H1 (cell line): ENCODE results near the gene CEP97. TPM values are rescaled to one million over a fixed set of nuclear protein-coding genes. Genes with fewer than 3 reads are reported as not detected.

ENCODE experiments used
- CTCF ChIA-PET: fragments of 300-600 bp; sonication (Branson Sonifier 250); formaldehyde crosslinking; loops from one replicate; lab custom pipeline; 2021; ENCODE audit not compliant: partially characterized antibody; lab: Charles Lee
- POLR2A ChIA-PET: fragments of 300-600 bp; sonication (Branson Sonifier 250); formaldehyde crosslinking; loops from one replicate; lab custom pipeline; 2021; ENCODE audit warnings: inconsistent platforms; ENCODE audit not compliant: partially characterized antibody; lab: Charles Lee
- DNase-seq, 2 experiments: peaks; one replicate each; pipeline versions ENCODE4 v3.0.0 to v3.0.0-alpha.2; 2010 to 2022; ENCODE audit warnings: low spot score in 2 of 2, low read depth in 1 of 2, mixed read lengths in 1 of 2
- FAIRE-seq: peaks from 2 replicates; lab custom pipeline; 2011; peaks lifted over from hg19 to GRCh38; lab: Jason Lieb, UNC
- H2AFZ ChIP-seq: 2 replicates; pipeline ENCODE4 v1.8.1; 2012; ENCODE audit warnings: low read length, inconsistent platforms
- H2AK5ac ChIP-seq: 2 replicates; pipeline ENCODE4 v1.6.1; 2013; ENCODE audit warnings: low read depth, low read length
- H2BK120ac ChIP-seq: replicated peaks from 2 replicates; pipeline ENCODE3; 2013; ENCODE audit warnings: low read depth, low read length, inconsistent platforms
- H2BK12ac ChIP-seq: 2 replicates; pipeline ENCODE4 v1.6.1; 2013; ENCODE audit warnings: low read depth, low read length
- H2BK15ac ChIP-seq: 2 replicates; pipeline ENCODE4 v1.6.1; 2013; ENCODE audit warnings: low read length
- H2BK20ac ChIP-seq: 2 replicates; pipeline ENCODE4 v1.6.1; 2013; ENCODE audit warnings: low read length
- H2BK5ac ChIP-seq: 2 replicates; pipeline ENCODE4 v1.6.1; 2013; ENCODE audit warnings: low read depth, low read length
- H3K14ac ChIP-seq: 2 replicates; pipeline ENCODE4 v1.6.1; 2013; ENCODE audit warnings: inconsistent platforms; ENCODE audit not compliant: insufficient read length
- H3K18ac ChIP-seq: 2 replicates; pipeline ENCODE4 v1.6.1; 2013; ENCODE audit warnings: low read length; ENCODE audit errors: extremely low read depth
- H3K23ac ChIP-seq: 2 replicates; pipeline ENCODE4 v1.6.1; 2013; ENCODE audit warnings: inconsistent platforms; ENCODE audit not compliant: insufficient read length
- H3K23me2 ChIP-seq: 2 replicates; pipeline ENCODE4 v1.6.1; 2013; ENCODE audit warnings: low read depth, low read length
- H3K27ac ChIP-seq: 2 replicates; pipeline ENCODE4 v1.6.1; 2011; ENCODE audit warnings: low read depth, low read length, inconsistent platforms
- H3K27me3 ChIP-seq, 4 experiments: replicated peaks in 1 of 4; 1 replicate in 1 of 4; 2 replicates in 3 of 4; pipeline versions ENCODE4 v1.6.1 to v1.8.1; 2011 to 2013; ENCODE audit warnings: low read length in 3 of 4, mild to moderate bottlenecking in 3 of 4, inconsistent platforms in 2 of 4, mixed read lengths in 2 of 4, moderate library complexity in 1 of 4; ENCODE audit not compliant: control insufficient read depth in 3 of 4, insufficient read depth in 3 of 4; ENCODE audit errors: extremely low read depth in 1 of 4
- H3K36me3 ChIP-seq, 4 experiments: 2 replicates each; pipeline versions ENCODE4 v1.6.1 to v1.8.1; 2011 to 2013; ENCODE audit warnings: mild to moderate bottlenecking in 4 of 4, low read length in 3 of 4, moderate library complexity in 2 of 4, control low read depth in 1 of 4, inconsistent platforms in 1 of 4; ENCODE audit not compliant: insufficient read depth in 4 of 4, control insufficient read depth in 2 of 4
- H3K4ac ChIP-seq: replicated peaks from 2 replicates; pipeline ENCODE3; 2013; ENCODE audit warnings: low read length, low read depth, mixed read lengths, inconsistent platforms; ENCODE audit not compliant: insufficient read length
- H3K4me1 ChIP-seq, 4 experiments: replicated peaks in 1 of 4; 1 replicate in 1 of 4; 2 replicates in 3 of 4; pipeline versions ENCODE4 v1.6.1 to v1.8.1; 2011 to 2013; ENCODE audit warnings: low read length in 3 of 4, inconsistent platforms in 2 of 4, mixed read lengths in 1 of 4; ENCODE audit not compliant: insufficient read depth in 4 of 4, control insufficient read depth in 3 of 4
- H3K4me2 ChIP-seq, 2 experiments: 2 replicates each; pipeline versions ENCODE4 v1.6.1 to v1.8.1; 2011 to 2013; ENCODE audit warnings: low read depth in 2 of 2, low read length in 2 of 2, control low read depth in 1 of 2, inconsistent platforms in 1 of 2, mild to moderate bottlenecking in 1 of 2; ENCODE audit not compliant: insufficient read depth in 1 of 2
- H3K4me3 ChIP-seq, 4 experiments: fragments of 200-600, 300-600 bp in 1 of 4; sonication (generic), shearing (Covaris generic), sonication (Bioruptor Twin) in 1 of 4; 2 replicates each; pipeline versions ENCODE4 v1.5.1 to v1.8.1; 2011 to 2016; ENCODE audit warnings: low read length in 4 of 4, low read depth in 3 of 4, control low read depth in 2 of 4, inconsistent platforms in 2 of 4, mild to moderate bottlenecking in 2 of 4, mixed read lengths in 1 of 4, moderate library complexity in 1 of 4; ENCODE audit not compliant: insufficient read depth in 2 of 4; ENCODE audit errors: extremely low read depth in 1 of 4
- H3K56ac ChIP-seq: replicated peaks from 2 replicates; pipeline ENCODE3; 2013; ENCODE audit warnings: low read depth, mild to moderate bottlenecking, mixed read lengths, low read length, inconsistent platforms; ENCODE audit not compliant: insufficient read length
- H3K79me1 ChIP-seq: 2 replicates; pipeline ENCODE4 v1.6.1; 2013; ENCODE audit warnings: low read depth, low read length, control low read depth
- H3K79me2 ChIP-seq, 2 experiments: 2 replicates each; pipeline versions ENCODE4 v1.6.1 to v1.8.1; 2012 to 2013; ENCODE audit warnings: low read length in 2 of 2, mild to moderate bottlenecking in 2 of 2, inconsistent platforms in 1 of 2; ENCODE audit not compliant: insufficient read depth in 2 of 2, control insufficient read depth in 1 of 2
- H3K9ac ChIP-seq, 4 experiments: replicated peaks in 1 of 4; 1 replicate in 1 of 4; 2 replicates in 3 of 4; pipeline versions ENCODE4 v1.6.1 to v1.8.1; 2011 to 2013; ENCODE audit warnings: low read depth in 3 of 4, low read length in 3 of 4, control low read depth in 2 of 4, mild to moderate bottlenecking in 2 of 4, moderate library complexity in 2 of 4, inconsistent platforms in 1 of 4; ENCODE audit errors: extremely low read depth in 1 of 4
- H3K9me3 ChIP-seq, 2 experiments: 2 replicates each; pipeline versions ENCODE4 v1.6.1 to v1.8.1; 2012 to 2013; ENCODE audit warnings: mild to moderate bottlenecking in 2 of 2, moderate library complexity in 2 of 2, control low read depth in 1 of 2, inconsistent platforms in 1 of 2, low read depth in 1 of 2, low read length in 1 of 2, mixed read lengths in 1 of 2; ENCODE audit not compliant: insufficient read depth in 2 of 2
- H4K20me1 ChIP-seq, 2 experiments: replicated peaks in 1 of 2; 2 replicates each; pipeline versions ENCODE3 to v1.8.1; 2011 to 2013; ENCODE audit warnings: inconsistent platforms in 2 of 2, low read length in 2 of 2, mild to moderate bottlenecking in 1 of 2; ENCODE audit not compliant: insufficient read depth in 2 of 2, control insufficient read depth in 1 of 2
- H4K5ac ChIP-seq: 2 replicates; pipeline ENCODE4 v1.6.1; 2013; ENCODE audit warnings: low read length, low read depth, mixed read lengths, inconsistent platforms; ENCODE audit not compliant: insufficient read length
- H4K8ac ChIP-seq: 2 replicates; pipeline ENCODE4 v1.8.0; 2013; ENCODE audit warnings: mild to moderate bottlenecking, moderate library complexity, low read length, inconsistent platforms; ENCODE audit not compliant: insufficient read depth; ENCODE audit errors: extremely low read depth
- H4K91ac ChIP-seq: replicated peaks from 2 replicates; pipeline ENCODE3; 2013; ENCODE audit warnings: low read length, mixed read lengths, inconsistent platforms; ENCODE audit not compliant: insufficient read length
- CBX5 ChIP-seq: fragments of 300-800, 300-1000 bp; sonication (generic); IDR thresholded peaks from 2 replicates; pipeline ENCODE4 v1.7.1; 2016; ENCODE audit warnings: antibody characterized with exemption, low read length, low read depth
- CHD1 ChIP-seq: IDR thresholded peaks from 2 replicates; pipeline ENCODE4 v1.6.1; 2012; ENCODE audit warnings: low read depth, low read length, improper control_type of control experiment
- EGR1 ChIP-seq: IDR thresholded peaks from 2 replicates; pipeline ENCODE4 v1.6.1; 2011; ENCODE audit warnings: low read depth, low read length, borderline replicate concordance
- KDM1A ChIP-seq: fragments of 200-600, 300-600 bp; sonication (generic); IDR thresholded peaks from 2 replicates; pipeline ENCODE4 v1.7.1; 2016; ENCODE audit warnings: mild to moderate bottlenecking, low read length, borderline replicate concordance
- NRF1 ChIP-seq: IDR thresholded peaks from 2 replicates; pipeline ENCODE4 v1.6.1; 2011; ENCODE audit warnings: mild to moderate bottlenecking, low read depth, low read length, improper control_type of control experiment
- RAD21 ChIP-seq, 2 experiments: IDR thresholded peaks in 1 of 2; conservative IDR thresholded peaks in 1 of 2; 2 replicates each; pipeline ENCODE4 v1.6.1; 2011; ENCODE audit warnings: low read depth in 2 of 2, low read length in 2 of 2, improper control_type of control experiment in 1 of 2, inconsistent platforms in 1 of 2, mild to moderate bottlenecking in 1 of 2, moderate library complexity in 1 of 2
- RFX5 ChIP-seq: IDR thresholded peaks from 2 replicates; pipeline ENCODE4 v1.6.1; 2011; ENCODE audit warnings: low read depth, low read length, improper control_type of control experiment, borderline replicate concordance
- SIN3A ChIP-seq, 2 experiments: IDR thresholded peaks in 1 of 2; conservative IDR thresholded peaks in 1 of 2; 2 replicates each; pipeline ENCODE4 v1.6.1; 2011 to 2012; ENCODE audit warnings: low read length in 2 of 2, improper control_type of control experiment in 1 of 2, low read depth in 1 of 2, mild to moderate bottlenecking in 1 of 2
- TAF7 ChIP-seq: optimal IDR thresholded peaks from 2 replicates; pipeline ENCODE3; 2011; ENCODE audit warnings: low read depth, mild to moderate bottlenecking, inconsistent platforms, low read length, moderate library complexity, borderline replicate concordance
- TEAD4 ChIP-seq: IDR thresholded peaks from 2 replicates; pipeline ENCODE4 v1.6.1; 2012; ENCODE audit warnings: low read depth, low read length, inconsistent platforms, mixed read lengths
- WGBS, 2 experiments: shearing (Covaris generic) in 1 of 2; methylation state at CpG; one replicate each; pipeline versions ENCODE4 v1.1.6 to v1.1.7; 2013 to 2015; ENCODE audit warnings: low lambda C conversion rate in 2 of 2, mixed read lengths in 2 of 2, inconsistent platforms in 1 of 2, low coverage in 1 of 2, missing lambda C conversion rate in 1 of 2; ENCODE audit not compliant: insufficient replicate concordance in 2 of 2, insufficient coverage in 1 of 2, insufficient read length in 1 of 2; ENCODE audit errors: extremely low coverage in 1 of 2, missing lambda C conversion rate in 1 of 2; 5-methylcytosine and 5-hydroxymethylcytosine counted together
- polyA plus RNA-seq, 7 experiments: library from polyadenylated mRNA; depleted of rRNA in 3 of 7; stranded (reverse) in 5 of 7; unstranded in 2 of 7; fragments of >200 nt in 5 of 7; fragments of 200-250 nt in 2 of 7; gene quantifications; 1 replicate in 5 of 7; 2 replicates in 1 of 7; 4 replicates in 1 of 7; pipeline versions ENCODE4 v1.2.1 to v1.2.3, GENCODE V29; 2011 to 2013; ENCODE audit warnings: missing spikeins in 2 of 7, mixed read lengths in 2 of 7
- total RNA-seq: library from RNA; stranded (reverse); fragmentation: NEBNext Ultra II Directional; extraction: Animal tissue kit (Norgen Biotek cat#: 25700); gene quantifications from 2 replicates; pipeline ENCODE4 v1.2.1, GENCODE V29; 2021
- TF ChIP-seq, protein P1 (sequence below): IDR thresholded peaks from 2 replicates; pipeline ENCODE4 v1.6.1; 2012; ENCODE audit warnings: low read length, inconsistent platforms

CEP97 gene
- total and polyA plus RNA-seq, 2 of the 8 experiments (the other 6 are each of a cell fraction or from before 2014, with no cell fraction given), result 1.6 to 13.2 TPM

DNA sequence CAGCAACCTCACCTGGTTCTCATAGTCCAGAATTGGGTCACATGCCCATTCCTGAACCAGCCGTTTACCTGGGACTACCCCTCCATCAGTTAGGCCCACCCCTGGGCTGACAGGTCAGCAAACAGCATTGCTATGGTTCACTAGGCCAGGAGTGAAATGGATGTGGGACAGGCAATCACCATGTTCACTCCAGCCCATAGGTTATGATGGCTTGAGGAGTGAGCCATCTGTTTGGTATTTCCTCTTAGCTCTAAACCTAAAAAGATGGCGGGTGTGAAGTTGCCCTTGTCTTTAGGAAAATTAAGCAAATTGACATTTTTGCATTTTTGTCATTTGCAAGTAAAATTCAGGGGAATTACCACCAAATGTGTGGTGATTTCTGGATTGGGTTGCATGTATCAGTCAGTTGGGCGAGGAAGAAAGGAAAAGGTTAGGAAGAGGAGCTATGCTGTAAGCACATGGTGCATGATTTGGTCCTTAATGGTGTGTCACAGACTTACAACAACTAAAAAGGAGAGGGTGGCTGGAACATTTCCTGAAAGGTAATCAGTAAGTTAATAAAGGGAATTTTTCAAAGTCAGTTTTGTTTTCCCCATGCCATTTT is 71.8 kb downstream of the CEP97 start:
- Histone ChIP-seq H3K36me3 (peaks cover 0 to 7% (median under 1%) of the 10 kb centered on the region in 4 experiments; a peak in 3 of 8 replicates), H3K79me2 (peaks cover 0 to 7% of the 10 kb centered on the region in 2 experiments; a peak in 2 of 4 replicates), H3K4ac (no peak overlapping the region), H4K20me1 (no peaks in the 10 kb centered on the region), H2BK15ac (no peak overlapping the region), H3K4me2 (no peak overlapping the region), H3K9ac (no peak overlapping the region), H3K79me1 (no peaks in the 10 kb centered on the region; the same call in 1 of the 2 replicates), H2BK12ac (no peak overlapping the region), H3K14ac (no peak overlapping the region), H3K56ac (no peak overlapping the region), H3K27ac (no peak overlapping the region), H2BK120ac (no peak overlapping the region), H2BK20ac (no peak overlapping the region), H3K27me3 (no peaks in the 10 kb centered on the region), H3K18ac (no peak overlapping the region), H3K4me1 (no peaks in the 10 kb centered on the region), H3K23ac (no peak overlapping the region), H4K5ac (no peak overlapping the region), H3K9me3 (no peaks in the 10 kb centered on the region), H2AK5ac (no peak overlapping the region), H2BK5ac (0 out of 2 replicates have a peak overlapping the region, but pooled peaks have one; percentile 22), H4K8ac (no peak overlapping the region), H4K91ac (no peak overlapping the region), H3K4me3 (no peak overlapping the region), H2AFZ (no peak overlapping the region), H3K23me2 (no peaks in the 10 kb centered on the region)
- 84% methylated on average over 3 of the region's 3 CpGs; no CpG with 5 or more reads in 1 of the 2 experiments for WGBS, 2 experiments
- POLR2A ChIA-PET, result no interaction called here
- FAIRE-seq, result no peak
- CTCF ChIA-PET, result interaction anchor here (1.0 to 1.6 kb wide), 3 partner anchors 9 to 121 kb away, joined by 3 to 4 read pairs (median 3); no protein-coding TSS in a partner anchor
- no peak for DNase-seq
- no peak for TF ChIP-seq KDM1A
- TF ChIP-seq TEAD4, result no peak
- TF ChIP-seq RAD21 (IDR thresholded peaks at IDR 0.05 in 1 of 2, conservative IDR thresholded peaks at IDR 0.05 in 1 of 2; ENCODE audit: low read depth in 2 of 2, low read length in 2 of 2), result no peak
- no peak for TF ChIP-seq EGR1
- TF ChIP-seq NRF1, result no peak
- no peak for TF ChIP-seq CBX5
- no peak for TF ChIP-seq CHD1
- TF ChIP-seq, protein P1, sequence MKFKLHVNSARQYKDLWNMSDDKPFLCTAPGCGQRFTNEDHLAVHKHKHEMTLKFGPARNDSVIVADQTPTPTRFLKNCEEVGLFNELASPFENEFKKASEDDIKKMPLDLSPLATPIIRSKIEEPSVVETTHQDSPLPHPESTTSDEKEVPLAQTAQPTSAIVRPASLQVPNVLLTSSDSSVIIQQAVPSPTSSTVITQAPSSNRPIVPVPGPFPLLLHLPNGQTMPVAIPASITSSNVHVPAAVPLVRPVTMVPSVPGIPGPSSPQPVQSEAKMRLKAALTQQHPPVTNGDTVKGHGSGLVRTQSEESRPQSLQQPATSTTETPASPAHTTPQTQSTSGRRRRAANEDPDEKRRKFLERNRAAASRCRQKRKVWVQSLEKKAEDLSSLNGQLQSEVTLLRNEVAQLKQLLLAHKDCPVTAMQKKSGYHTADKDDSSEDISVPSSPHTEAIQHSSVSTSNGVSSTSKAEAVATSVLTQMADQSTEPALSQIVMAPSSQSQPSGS, result no peak
- TF ChIP-seq TAF7, result no peak
- no peak for TF ChIP-seq SIN3A (conservative IDR thresholded peaks at IDR 0.05 in 1 of 2, IDR thresholded peaks at IDR 0.05 in 1 of 2; ENCODE audit: low read depth in 1 of 2, low read length in 2 of 2)
- TF ChIP-seq RFX5, result no peak
